ENCODE data around the gene GRK4.
A peak's percentile ranks its signal among the peaks of the same experiment; 100 is the strongest.
"Not testable (repeated sequence)": the region's sequence is repeated elsewhere in the genome, so short reads cannot be mapped to it uniquely, and the experiment has no call there.

GRK4 gene

DNA sequence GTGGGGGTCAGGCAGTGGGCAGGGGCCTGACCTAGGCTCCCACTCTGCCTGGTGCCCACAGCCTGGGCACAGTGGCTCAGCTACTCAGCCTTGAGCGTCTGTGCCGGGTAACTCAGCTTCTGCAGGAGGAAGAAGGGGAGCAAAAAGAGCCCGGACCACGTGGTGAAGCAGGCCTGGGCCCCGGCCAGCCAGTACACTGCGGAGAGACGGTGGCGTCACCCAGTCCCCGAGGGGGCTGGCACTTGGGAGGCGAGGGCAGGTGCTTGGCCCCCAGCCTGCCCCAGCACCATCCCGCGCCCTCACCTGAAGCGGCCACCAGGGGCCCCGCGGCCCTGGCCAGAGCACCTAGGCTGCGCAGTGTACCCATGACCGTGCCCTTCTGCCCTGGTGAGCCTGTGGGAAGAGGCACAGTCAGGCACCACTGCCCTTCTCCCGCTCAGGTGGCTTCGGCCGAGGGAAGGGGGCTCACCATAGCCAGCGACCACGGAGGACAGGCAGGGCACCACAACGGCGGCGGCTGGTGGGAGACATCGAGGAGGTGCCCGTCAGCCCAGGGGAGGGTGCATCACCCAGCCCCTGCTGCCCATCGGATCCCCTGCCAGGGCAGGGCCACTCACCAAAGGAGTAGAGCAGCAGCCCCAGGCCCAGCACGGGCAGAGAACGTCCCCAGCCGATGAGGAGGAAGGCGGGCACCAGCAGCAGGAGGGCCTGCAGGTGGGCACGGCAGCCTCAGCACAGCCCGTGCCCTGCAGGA lies 32.4 kb upstream of the GRK4 start:
- no peak for DNase-seq (ENCODE audit: low read depth in 2 of 2)

DNA sequence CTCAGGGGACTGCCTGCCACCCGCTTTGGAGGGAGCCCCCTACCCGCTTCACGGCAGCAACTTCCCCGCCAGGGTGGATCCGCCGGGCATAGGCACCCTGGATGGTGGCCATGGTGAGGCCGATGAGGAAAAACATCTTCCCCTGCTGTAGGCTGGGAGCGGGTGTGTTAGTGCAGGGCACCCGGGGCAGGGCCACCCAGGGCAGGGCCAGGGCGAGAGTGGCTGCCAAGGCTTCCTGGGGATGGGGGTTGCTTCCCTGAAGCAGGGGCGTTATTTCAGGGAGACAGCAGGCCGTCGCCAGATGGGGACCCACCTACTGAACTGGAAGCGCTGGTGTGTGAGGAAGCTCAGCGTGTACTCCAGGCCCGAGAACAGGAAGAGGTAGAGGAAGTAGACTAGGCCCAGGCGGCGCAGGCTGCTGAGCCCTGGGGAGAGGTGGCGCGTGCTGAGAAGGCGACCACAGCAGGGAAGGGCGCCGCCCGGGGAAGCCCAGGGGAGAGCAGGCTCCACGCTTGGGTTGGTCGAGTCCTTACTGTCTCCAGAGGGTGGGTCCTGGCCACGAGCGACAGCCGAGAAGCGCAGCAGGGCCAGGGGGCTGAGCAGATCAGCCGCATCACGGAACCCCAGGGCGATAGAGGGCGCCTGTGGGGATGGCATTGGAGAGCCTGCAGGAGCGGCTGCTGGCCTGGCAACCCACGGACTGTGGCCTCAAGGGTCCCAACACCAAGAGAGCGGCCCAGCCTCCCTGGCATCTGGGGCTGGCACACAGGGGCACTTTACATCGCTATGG lies 31.7 kb upstream of the GRK4 start:
- peak in 1 of 2 donors; percentile 45 for DNase-seq (ENCODE audit: low read depth in 2 of 2)

DNA sequence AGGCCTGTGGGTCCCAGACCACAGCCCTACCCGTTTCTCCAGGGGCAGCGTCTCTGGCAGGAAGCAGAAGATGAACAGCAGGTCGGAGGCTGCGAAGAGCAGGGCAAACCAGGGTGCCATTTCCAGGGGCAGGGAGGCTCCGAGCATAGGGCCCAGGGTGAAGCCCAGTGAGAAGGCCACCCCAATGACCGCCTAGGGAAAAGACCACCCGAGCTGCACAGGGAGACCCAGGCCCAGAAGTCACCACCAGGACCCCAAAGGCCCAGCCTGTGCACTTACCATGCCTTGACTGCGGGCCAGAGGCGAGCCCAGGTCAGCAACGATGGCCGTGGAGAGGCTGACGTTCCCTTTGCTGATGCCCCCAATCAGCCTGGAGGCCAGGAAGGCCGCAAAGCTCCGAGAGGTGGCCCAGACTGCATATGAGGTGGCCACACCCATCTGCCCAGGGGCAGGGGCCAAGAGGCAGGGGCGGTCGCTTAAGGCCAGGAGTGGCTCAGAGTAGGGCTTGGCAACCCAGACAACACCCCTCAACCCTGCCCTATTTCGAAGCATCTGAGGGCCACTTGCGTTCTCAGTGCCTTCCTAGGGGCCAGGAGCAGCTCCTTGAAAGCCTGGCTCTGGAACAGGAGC lies 30.9 kb upstream of the GRK4 start:
- no peak for DNase-seq (ENCODE audit: low read depth in 2 of 2)

DNA sequence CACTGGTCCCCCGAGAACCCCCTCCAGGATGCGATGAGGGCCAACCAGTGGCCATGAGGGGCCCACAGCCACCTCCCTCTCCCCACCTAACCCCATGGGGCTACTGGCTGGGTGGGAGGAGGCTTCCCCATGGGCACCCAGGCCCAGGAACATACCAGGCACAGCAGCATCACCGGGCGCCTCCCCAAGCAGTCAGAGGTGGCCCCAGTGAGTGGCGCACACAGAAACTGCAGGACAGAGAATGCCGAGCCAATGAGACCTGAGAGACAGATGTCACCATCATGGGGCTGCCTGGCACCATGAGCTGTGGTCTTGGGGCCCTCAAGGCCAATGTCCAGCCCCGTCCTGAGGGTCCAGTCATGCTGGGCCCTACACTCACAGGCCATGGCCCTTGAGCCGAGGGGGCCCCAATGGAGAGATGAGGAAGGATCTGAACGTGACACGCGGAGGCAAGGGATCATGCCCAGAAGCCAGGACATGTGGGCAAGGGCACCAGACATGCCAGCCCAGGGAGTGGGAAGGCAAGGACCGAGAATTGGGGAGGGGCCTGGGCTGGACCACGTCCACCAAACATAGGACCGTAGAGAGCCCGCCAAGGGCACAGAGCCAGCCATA lies 30.3 kb upstream of the GRK4 start:
- DNase-seq (ENCODE audit: low read depth in 2 of 2), result no peak

DNA sequence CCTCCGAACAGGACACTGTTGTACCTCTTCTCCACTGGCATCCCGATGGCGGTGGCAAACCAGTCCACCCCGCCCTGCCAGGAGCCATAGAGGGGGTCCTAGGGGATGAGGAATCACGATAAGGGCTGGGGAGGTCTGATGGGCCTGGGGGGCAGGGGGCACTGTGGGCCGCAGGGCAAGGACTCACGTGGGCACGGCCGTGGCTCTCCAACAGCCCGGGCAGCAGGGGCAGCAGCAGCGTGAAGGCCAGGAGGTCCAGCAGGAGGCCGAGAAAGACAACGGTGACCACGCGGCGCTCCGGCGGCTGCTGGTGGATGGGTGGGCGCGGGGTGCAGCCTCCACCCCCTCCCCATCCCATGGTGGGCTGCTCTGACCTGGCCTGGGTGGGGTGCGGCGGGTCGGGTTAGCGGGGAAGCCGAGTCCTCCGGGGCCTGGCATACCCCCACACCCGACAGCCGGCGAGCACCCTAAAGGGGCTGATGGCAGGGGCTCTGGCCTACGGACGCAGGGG lies 29.8 kb upstream of the GRK4 start:
- no peak for DNase-seq (ENCODE audit: low read depth in 2 of 2)

DNA sequence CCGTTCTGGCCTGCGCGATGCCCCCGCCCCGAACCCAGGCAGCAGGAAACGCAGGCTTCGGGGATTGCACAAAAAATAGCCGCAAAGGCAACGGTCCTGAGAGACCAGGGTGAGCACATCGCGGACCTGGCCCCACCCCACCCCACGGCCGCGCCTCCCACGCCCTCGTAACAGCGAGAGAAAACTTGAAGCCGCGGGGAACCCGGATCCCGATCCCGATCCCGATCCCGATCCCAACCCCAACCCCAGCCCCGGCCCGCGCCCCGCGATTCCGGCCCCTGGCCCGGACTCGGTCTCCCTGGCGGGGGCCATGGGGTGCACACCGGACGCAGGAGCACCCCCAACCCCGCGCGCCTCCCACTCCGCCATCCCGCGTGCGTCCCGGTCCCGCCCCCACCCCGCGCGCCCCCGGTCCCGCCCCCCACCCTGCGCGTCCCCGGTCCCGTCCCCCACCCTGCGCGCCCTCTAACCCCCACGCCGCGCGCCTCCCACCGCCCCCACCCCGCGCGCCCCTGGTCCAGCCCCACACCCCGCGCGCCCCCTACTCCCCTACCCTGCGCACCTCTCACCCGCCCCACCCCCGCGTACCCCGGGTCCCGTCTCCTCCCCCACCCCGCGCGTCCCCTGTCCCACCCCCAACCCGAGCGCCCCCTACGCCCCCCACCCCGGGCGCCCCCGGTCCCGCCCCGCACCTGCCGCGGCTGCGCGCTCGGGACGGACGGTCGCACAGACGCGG lies 29.1 kb upstream of the GRK4 start:
- DNase-seq (ENCODE audit: low read depth in 2 of 2), result peak in 1 of 2 donors; percentile 52

DNA sequence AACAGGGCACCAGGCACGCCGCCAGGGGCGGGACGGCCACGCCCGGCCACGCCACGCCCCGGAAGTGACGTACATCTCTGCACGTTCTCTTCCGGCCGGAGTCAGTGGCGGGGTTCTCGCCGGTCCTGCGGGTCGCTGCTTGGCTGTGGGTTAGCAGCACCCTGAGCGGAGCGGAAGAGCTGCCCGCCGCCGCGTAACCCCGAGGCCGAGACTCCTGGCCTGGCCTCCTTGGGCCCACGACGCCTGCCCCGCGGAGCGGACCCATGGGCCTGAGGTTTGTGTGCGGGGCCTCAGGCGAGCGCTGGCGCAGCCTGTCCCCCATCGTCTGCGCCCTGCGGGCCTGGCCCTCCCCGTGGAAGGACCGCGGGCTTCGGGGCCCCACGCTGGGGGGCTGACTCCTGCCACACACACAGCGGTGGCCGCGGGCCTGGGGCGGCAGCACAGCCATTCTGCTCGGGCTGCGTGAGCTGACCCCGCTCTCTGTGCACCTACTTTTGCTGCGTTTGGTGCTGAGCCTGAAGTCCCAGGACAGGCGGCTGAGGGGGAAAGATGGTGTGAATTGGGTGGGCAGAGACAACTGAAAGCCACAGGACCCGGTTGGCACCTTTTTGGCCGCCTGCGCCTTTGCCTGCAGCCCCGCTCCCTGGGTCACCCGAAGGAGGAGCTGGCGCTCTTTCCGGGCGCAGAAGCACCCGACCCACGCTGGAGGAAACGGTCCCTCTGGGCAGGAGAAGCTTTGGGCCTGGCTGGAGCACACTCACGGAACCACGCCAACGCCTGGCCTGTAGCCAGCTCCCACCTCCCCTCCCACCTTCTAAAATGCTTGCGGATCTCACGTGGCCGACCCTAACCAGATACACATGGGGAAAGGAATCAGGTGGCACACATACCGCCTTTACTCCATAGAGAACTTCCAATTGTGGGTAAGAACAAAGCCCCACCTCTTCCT lies 28.3 kb upstream of the GRK4 start:
- DNase-seq (ENCODE audit: low read depth in 2 of 2), result peak; percentile 87 to 92

DNA sequence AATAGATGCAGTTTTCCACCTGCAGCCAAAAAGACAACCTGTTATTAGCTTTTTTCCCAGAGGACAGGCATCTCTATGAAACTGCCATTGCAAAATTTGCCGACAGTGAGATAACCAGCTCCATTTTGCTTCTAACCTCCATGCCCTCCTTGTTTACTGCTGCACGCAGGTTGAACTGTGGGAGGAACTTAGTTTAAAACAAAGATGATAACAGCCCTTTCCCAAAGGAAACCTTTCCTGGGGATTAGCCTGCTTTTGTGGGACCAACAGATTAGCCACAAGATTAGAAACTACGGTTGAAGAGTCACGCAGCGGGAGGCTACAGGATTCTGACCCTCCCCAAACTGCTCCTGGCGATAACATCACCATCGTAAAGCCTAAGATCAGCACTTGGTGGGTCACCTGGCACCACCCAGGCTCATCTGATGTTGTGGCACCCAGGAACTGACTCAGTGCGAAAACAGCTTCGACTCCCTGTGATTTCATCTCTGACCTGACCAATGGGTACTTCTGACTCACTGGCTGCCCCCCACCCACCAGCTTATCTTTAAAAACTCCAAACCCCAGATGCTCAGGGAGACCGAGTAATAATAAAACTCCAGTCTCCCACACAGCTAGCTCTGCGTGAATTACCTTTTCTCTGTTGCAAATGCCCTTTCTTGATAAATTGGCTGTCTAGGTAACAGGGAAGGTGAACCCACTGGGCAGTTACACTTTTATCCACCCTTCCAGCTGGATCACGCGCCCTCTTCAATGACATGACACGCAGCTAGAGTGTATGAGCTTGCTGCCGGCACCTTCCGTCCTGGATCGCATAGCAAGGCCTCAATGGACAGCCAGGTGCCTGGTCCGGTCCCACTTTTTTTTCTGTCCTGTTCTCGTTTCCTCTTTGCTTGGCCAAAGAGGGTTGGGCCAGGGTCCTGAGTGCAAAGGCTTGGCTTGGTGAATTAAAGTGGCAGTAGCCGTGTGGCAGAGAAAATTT lies 27.3 kb upstream of the GRK4 start:
- peak; percentile 52 to 61 for DNase-seq (ENCODE audit: low read depth in 2 of 2)

DNA sequence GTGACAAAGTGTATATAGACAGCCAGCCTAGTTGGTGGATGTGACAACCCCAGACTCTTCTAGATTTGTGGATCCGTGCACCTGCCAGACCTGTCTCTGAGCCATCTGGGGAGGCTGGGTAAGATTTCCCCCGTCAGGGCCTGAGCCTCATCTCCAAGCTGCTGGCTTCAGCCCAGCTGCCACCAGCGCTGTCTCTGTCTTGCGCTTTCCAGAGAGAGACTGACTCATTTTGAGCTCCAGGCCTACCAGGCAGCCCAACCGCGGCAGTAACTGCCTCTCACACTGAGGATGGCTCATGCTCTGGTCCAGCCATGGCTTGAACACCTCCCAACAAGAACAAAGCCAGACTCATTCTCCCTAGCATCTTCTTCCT lies 26.6 kb upstream of the GRK4 start:
- no peak for DNase-seq (ENCODE audit: low read depth in 2 of 2)

DNA sequence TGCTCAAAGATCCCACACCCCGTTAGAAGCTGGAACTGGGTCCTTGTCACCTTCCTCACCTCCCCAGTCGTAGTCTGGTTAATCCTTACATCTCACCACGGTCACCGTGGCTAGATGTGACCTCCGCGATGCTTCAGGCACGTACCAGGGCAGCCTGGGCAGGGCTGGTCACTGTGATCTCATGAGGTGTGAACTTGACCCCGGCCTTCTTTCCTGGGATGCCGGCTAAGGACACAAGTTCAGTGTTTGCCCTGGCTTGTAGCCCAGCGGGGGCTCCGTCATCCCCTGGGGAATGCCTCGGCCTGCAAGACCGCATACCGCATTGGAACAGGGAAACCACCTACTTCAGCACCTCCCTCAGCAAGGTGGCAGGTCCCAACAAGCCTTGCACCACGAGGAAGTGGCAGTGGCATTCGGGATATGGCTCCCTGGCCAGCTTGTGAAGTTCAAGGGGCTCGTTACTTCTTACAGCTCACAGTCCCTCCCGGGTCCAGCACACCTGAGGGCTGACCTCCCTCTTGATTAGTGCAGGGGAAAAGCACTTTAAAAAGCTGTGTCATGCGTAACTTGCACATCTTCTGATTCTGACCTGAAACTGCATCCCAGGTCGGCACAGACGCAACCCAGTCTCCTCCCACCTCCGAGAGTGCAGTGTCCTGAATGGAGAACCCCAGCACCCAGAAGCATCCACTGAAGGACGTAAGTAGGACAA lies 26.1 kb upstream of the GRK4 start:
- DNase-seq (ENCODE audit: low read depth in 2 of 2), result no peak

DNA sequence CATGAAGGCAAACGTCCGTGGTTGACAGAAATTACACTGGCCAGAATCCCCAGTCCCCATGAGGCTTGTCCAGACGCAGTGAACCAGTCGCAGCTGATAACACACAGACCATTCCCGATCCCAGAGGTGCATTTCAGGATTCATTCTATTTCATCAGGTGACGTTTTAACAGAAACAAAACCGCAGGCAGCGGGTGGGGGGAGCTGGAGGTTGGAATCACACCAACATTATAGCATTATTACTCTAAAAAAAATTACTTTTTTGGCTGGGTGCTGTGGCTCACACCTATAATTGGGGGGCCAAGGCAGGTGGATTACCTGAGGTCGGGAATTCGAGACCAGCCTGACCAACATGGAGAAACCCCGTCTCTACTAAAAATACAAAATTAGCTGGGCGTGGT lies 25.4 kb upstream of the GRK4 start:
- DNase-seq (ENCODE audit: low read depth in 2 of 2), result no peak

DNA sequence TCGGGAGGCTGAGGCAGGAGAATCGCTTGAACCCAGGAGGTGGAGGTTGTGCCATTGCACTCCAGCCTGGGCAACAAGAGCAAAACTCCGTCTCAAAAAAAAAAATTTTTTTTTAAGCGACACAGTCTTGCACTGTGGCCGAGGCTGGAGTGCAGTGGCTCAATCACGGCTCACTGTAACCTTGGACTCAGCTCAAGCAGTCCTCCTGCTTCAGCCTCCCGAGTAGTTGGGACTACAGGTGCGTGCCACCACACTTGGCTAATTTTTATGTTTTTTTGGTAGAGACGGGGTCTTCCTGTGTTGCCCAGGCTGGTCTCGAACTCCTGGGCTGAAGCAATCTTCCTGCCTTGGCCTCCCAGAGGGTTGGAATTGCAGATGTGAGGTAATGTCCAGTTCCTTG lies 25.0 kb upstream of the GRK4 start:
- DNase-seq (ENCODE audit: low read depth in 2 of 2), result not testable (repeated sequence)

DNA sequence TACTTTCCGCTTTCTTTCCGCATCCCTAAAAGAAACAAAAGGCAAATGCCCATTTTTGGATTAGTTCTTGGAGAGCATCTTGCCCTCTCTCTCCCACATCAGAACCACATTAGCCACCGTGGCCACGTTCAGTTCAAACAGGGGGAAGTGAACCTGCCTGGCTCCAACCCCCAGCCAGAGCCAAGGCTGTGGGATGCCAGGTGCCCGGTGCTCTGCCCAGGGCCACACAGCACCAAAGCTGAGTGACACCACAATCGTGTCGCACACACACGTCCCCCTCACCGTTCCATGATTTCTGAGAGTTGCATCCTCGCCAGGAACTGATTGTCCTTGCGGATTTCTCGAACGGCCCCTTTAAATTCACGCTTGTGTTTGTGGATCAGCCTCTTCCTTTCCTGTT lies 24.5 kb upstream of the GRK4 start:
- no peak for DNase-seq (ENCODE audit: low read depth in 2 of 2)

DNA sequence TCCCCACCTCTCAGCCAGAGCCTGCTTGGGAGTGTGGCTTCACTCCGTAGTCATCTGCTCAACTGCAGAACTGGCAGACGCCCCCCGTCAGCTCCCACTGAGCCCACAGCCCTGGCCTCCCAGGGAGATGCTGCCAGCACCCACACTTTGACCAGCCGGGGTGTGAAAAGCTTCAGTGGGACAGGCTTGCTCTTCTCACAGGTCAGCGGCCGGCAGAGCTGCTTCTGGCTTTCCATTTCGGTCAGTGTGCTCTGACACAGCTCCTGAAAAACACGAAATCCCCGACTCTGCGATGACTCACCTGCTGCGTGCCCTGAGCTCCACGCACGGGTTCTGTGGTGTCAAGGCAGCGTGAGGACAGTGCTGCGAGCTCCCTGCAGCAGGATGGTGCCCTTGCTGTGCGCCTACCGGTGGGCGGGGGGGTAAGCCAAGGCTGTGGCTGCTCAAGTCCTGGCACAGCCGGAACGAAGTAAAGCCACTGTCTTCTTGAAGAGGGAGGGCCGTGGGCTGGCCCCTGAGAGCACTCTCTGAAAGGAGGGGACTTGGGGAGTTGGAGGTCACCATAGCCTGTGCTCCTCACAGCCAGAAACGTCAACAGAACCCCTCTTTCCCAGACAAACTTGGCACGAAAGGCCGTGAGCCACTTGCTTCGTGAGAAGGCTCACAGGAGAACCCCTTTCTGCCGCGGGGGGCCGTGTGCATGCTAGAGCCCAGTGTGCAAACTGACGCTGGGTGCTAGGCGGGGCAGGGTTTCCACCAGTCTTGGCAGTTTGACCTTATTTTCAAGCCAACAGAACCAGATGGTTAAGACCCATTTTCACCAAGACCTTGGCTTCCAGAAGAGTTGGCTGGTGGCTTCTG lies 23.8 kb upstream of the GRK4 start:
- DNase-seq (ENCODE audit: low read depth in 2 of 2), result no peak

DNA sequence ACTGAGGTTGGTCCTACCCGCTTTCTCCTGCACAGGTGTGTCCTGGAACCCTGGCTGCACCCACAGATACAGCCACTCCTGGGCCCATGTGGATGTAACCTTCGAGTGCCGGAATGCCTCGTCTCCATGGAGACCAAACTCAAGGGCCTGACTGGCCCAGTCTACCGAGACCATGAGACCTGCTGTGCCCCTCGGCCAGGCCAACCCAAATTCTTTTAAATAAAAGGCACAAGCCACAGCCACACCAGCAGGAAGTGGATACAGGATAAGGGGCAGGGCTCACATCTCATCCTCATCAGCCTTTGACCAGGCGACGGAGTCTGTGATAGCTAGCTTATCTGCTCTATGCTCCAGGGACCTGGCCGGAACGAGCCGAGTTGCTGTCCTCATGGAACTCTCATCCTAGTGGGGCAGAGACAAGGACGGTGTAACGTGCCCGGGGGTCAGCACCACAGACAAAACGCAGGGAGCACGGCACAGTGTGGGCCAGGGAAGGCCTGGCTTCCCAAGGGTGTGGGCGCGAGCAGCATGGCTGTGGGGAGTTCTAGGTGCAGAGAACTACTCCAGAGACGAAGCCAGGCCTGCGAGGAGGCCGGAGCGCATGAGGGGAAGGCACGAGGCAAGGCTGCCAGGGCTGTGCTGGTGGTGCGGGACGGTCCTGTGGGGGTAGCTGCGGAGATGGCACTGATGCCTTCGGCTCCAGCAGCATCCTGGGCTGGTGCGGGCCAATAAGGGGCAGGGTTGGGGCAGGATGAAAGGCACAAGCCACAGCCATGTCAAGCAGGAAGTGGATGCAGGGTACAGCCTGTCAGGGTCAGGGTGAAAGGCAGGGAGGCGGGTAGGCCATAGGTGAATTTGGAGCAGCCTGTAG lies 22.9 kb upstream of the GRK4 start:
- DNase-seq (ENCODE audit: low read depth in 2 of 2), result no peak

Measured in stimulated activated CD8-positive, alpha-beta memory T cell treated with anti-CD3 and anti-CD28 coated beads, Interleukin-7, amount 100 ng/mL, for 4 hours (primary cell).